ENCODE data around the gene TMX1.
A peak's percentile ranks its signal among the peaks of the same experiment; 100 is the strongest.
"Not testable (repeated sequence)": the region's sequence is repeated elsewhere in the genome, so short reads cannot be mapped to it uniquely, and the experiment has no call there.

Gene TMX1, protein sequence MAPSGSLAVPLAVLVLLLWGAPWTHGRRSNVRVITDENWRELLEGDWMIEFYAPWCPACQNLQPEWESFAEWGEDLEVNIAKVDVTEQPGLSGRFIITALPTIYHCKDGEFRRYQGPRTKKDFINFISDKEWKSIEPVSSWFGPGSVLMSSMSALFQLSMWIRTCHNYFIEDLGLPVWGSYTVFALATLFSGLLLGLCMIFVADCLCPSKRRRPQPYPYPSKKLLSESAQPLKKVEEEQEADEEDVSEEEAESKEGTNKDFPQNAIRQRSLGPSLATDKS

DNA sequence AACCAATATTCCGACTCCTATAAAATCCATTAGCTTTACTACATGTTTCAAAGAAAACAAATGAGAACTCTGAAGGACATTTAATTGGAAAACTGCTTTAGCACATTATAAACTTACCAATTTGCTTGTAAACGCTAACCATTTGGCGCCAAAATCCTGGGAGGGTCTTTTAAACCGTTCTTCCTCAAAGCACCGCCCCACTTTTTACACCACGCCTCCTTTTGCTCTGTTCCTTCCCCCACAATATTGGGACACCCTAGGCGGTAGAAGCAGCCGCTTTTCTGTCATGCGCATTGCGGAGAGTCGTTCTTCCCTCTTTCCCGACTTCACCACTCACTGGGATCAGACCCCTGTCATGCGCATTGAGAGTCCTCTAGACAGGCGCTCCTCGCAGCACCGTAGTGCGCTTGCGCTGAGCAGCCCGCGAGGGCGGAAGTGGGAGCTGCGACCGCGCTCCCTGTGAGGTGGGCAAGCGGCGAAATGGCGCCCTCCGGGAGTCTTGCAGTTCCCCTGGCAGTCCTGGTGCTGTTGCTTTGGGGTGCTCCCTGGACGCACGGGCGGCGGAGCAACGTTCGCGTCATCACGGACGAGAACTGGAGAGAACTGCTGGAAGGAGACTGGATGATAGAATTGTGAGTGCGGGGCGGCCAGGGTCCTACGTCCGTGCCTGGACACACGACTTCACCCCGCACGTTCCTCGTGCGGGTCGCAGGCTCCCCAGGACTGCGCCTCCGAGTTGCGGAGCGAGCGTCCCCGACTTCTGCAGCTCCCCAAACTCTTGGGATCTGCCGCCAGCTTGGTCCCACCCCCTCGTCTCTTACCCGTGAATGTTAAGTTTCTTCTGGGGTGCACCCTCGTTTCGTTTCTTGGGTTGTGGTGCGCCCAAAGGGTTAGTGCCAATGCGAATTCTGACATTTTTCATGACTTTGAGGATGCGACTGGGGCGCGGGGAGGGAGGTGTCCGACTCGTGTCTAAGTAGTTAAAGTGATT lies at the start of gene TMX1:
TMX1 (plus strand) TSS at position 435 of the 991 bp plus-strand sequence; CDS start at position 481, 46 bp downstream.
- FAIRE-seq (peak; percentile 100), DNase-seq (ENCODE audit: extremely low spot score, insufficient read length, low read depth) (peak; percentile 97)

DNA sequence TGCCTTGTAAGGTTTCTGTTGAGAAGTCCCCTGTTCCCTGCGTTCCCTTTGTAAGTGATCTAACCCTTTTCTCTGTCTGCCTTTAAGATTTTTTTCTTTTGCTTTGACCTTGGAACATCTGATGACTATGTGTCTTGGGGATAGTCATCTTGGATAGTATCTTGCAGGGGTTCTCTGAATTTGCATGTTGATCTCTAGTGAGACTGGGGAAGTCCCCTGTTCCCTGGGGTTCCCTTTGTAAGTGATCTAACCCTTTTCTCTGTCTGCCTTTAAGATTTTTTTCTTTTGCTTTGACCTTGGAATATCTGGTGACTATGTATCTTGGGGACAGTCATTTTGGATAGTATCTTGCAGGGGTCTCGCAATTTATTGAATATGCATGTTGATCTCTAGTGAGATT lies 38.2 kb upstream of the TMX1 start:
- FAIRE-seq, result peak; percentile 87
- DNase-seq (ENCODE audit: extremely low spot score, insufficient read length, low read depth), result no peak

DNA sequence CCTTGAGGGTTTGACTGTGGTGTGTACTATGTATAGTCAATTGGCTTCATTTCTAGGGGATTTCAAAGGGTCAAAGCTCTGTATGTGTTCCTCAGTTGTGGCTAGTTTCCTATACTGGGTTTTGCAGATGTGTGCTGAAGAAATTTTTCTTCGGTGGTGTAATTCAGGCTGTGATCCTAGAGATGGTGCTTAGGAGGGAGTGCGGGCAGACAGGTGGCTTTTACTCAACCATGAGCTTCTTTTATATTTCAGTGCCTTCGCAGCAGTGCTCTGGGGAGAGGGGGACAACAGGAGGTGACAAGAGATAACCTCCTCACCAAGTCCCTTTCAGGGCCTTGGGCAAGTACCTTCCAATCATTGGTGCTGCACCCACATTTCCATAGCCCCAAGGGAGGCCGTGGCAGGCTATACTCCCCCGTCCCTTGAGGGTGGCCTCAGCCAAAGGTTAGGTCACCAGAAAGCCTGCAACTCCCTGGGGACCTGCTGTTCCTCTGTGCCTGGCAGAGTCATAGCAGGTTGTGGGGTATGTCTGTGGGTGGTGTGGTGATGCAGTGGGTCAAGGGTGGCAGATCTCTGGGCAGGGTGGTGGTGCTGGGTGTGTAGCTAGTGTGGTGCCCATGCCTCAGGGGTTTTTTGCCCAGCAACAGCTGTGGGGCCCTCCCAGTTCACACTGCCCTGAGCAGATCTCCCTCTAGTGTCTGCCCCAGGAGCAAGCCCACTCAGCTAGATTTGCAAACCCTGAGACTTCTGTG lies 37.0 kb upstream of the TMX1 start:
- DNase-seq (ENCODE audit: extremely low spot score, insufficient read length, low read depth) (no peak), FAIRE-seq (peak; percentile 79)

DNA sequence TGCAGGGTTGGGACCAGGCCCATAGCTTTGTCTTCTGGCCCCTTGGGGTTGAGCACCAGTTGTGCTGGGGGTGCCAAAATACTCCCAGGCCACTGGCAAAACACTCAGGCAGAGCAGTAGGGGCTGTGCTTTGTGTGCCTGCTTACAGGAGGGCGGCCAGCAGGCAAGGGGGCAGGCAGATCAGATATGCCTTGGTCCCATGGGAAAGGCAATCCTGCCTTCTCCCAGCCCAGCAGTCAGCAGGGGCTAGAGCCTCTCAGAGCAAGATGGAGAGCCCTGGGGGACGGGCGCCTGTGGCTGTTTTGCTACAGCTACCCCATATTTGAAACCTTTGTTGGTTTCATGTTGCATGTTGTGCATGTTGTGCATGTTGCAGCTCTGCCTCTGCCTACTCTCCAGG lies 36.2 kb upstream of the TMX1 start:
- FAIRE-seq, result no peak
- DNase-seq (ENCODE audit: extremely low spot score, insufficient read length, low read depth), result no peak

- no peak for FAIRE-seq
Measured at GRCh38 chr14:51205486-51205885, 34.6 kb upstream of the TMX1 start.

DNA sequence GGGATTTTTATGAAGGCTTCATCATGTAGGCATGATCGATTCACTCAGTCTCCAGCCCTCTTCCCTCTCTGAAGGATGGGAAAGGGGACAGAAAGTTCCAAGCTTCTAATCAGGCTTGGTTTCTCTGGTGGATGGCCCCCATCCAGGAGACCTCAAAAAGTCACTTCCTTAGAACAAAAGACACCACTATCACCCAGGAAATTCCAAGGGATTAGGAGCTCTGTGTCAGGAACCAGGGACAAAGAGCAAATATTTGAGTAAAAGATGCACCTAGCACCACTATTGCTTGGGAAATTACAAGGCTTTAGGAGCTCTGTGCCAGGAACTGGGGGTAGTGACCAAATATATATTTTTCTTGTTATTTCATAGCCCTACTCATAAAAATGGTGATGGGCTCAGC lies 33.6 kb upstream of the TMX1 start:
- FAIRE-seq (no peak), DNase-seq (ENCODE audit: extremely low spot score, insufficient read length, low read depth) (no peak)

More at GRCh38 chr14:51205486-51205885, 34.6 kb upstream of the TMX1 start:
- no peak for DNase-seq (ENCODE audit: extremely low spot score, insufficient read length, low read depth)

DNA sequence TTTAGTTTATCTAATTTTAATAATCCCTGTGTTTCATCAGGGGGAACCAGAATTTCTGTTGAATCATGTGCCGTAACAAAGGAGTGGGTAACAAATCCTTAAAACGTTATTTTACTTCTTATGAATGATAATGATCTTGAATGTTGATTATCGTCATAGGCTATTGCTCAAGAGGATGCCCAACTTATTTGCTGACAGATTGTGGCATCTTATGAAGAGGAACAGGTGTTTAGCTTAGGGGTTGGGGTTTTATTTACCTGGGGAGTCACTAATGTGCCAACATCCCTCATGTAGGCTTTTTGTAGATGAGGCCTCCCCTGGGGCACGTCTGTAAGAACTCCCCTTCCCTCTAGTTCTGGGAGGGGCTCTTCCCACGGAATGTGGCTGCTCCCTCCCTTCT lies 32.4 kb upstream of the TMX1 start:
- FAIRE-seq, result no peak
- no peak for DNase-seq (ENCODE audit: extremely low spot score, insufficient read length, low read depth)

- DNase-seq (ENCODE audit: extremely low spot score, insufficient read length, low read depth) (no peak), FAIRE-seq (no peak)
Measured at GRCh38 chr14:51208982-51209381, 31.1 kb upstream of the TMX1 start.

DNA sequence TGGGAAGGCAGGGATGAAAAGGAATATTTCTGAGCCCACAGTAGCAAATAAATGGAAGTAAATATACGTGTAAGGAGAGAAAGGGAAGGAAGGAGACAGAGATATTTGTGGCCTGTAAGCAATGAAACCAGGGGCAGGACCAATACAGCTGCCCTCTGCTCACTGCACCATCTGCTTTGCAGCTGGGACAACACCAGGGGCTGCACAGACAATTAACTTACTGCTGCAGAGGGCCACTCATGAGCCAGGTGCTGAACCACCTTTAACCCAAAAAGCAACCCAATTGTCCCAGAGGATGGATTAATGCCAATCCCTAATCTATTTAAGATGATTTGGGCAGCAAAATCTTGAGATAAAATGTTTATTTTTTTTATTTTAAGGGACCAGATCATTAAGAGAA lies 30.6 kb upstream of the TMX1 start:
- no peak for DNase-seq (ENCODE audit: extremely low spot score, insufficient read length, low read depth)
- FAIRE-seq, result no peak

- no peak for FAIRE-seq
Measured at GRCh38 chr14:51210594-51210993, 29.5 kb upstream of the TMX1 start.

GRCh38 chr14:51211149-51211548 lies 28.9 kb upstream of the TMX1 start:
- FAIRE-seq, result no peak
- no peak for DNase-seq (ENCODE audit: extremely low spot score, insufficient read length, low read depth)

More at GRCh38 chr14:51210594-51210993, 29.5 kb upstream of the TMX1 start:
- no peak for DNase-seq (ENCODE audit: extremely low spot score, insufficient read length, low read depth)

GRCh38 chr14:51216602-51217001 lies 23.4 kb upstream of the TMX1 start:
- no peak for DNase-seq (ENCODE audit: extremely low spot score, insufficient read length, low read depth)
- FAIRE-seq, result no peak

- DNase-seq (ENCODE audit: extremely low spot score, insufficient read length, low read depth) (no peak), FAIRE-seq (peak; percentile 24)
Measured at GRCh38 chr14:51219473-51220448, 20.3 kb upstream of the TMX1 start.

DNA sequence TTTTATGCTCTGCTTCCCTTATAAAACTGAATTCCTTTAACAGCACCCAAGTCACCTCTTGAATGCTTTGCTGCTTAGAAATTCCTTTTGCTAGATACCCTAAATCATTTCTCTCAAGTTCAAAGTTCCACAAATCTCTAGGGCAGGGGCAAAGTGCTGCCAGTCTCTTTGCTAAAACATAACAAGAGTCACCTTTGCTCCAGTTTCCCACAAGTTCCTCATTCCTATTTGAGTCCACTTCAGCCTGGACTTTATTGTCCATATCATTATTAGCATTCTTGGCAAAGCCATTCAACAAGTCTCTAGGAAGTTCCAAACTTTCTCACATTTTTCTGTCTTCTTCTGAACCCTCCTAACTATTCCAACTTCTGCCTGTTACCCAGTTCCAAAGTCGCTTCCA lies 16.6 kb upstream of the TMX1 start:
- not testable (repeated sequence) for FAIRE-seq; DNase-seq (ENCODE audit: extremely low spot score, insufficient read length, low read depth)

- DNase-seq (ENCODE audit: extremely low spot score, insufficient read length, low read depth), result no peak
- FAIRE-seq, result no peak
Measured at GRCh38 chr14:51224551-51224950, 15.5 kb upstream of the TMX1 start.

DNA sequence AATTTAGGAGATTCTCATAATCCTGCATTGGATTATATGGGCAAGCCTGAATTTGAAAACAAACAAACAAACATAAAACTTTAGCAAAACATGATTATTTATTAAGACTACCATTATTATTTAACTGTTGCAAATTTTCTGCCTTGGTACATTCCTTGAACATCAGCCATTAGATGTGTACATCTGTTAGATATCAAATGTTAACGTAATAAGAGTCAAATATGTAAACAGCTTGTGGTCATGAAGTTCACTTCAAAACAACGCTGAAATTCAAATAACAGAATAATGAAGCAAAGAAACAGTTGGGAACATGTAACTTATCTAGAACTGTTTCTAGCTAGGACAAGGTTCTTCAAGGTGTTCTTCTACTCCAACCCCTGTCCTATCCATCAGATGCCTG lies 14.3 kb upstream of the TMX1 start:
- FAIRE-seq, result no peak
- no peak for DNase-seq (ENCODE audit: extremely low spot score, insufficient read length, low read depth)

DNA sequence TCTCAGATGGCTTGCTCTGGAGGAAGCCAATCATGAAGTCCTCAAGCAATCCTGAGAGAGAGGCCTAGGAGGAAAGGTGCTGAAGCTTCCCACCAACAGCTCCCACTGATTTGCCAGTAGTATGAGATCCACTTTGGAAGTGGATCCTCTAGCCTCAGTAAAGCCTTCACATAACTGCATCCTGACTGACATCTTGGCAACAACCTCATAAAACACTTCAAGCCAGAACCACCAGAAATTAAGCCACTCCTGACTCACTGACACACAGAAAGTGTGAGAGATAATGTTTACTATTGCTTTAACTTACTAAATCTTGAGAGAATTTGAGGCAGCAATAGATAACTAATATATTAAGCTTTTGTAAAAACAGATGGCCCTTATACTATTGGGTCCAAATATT lies 11.7 kb upstream of the TMX1 start:
- no peak for FAIRE-seq

DNA sequence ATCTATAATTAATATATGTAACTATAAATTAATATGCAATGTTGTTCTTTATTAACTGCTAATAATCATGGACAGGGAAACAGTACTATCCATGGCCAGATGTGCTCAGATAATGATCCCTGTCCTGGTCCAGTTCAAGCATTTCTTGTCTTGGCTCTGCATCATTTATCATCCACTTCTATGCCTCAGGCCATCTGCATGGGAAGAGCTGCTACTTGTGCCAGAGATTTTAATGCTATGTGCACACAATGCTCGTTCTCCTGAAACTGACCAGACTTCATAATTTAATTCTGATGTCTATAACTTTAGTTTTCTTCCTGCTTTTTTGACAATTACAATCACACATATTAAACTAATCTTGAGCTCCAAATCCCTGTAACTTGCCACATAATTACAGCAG lies 11.2 kb upstream of the TMX1 start:
- no peak for DNase-seq (ENCODE audit: extremely low spot score, insufficient read length, low read depth)
- FAIRE-seq, result no peak

More for the DNA sequence above, 11.7 kb upstream of the TMX1 start:
- no peak for DNase-seq (ENCODE audit: extremely low spot score, insufficient read length, low read depth)

DNA sequence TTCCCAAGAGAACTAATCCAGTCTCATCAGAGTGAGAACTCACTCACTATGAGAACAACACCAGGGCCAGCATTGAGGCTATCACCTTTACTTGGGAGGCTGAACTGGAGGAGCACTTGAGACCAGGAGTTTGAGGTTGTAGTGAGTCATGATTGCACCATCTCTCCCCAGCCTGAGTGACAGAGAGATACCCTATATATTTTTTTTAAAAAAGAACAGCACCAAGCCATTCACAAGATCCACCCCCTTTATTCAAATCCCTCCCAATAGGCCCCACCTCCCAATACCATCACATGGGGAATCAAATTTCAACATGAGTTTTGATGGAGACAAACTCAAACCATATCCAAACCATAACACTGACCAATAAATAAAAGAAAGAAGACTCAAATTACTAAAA lies 3.7 kb upstream of the TMX1 start:
- FAIRE-seq (no peak), DNase-seq (ENCODE audit: extremely low spot score, insufficient read length, low read depth) (no peak)

All from GM18507 (cell line).